WTC11 (cell line): ENCODE measurements around the gene ABCC2.

ENCODE experiments used
- ATF6 ChIP-seq: sonication (generic); formaldehyde crosslinking; IDR thresholded peaks from 2 replicates; pipeline ENCODE4 v1.8.1; 2023; ENCODE audit warnings: mild to moderate bottlenecking, missing genetic modification reagents
- CTCF ChIP-seq: fragments of 200-600 bp; IDR thresholded peaks from 2 replicates; pipeline ENCODE4 v1.8.0; 2022; ENCODE audit warnings: antibody characterized with exemption
- TEAD4 ChIP-seq: sonication (generic); formaldehyde crosslinking; IDR thresholded peaks from 2 replicates; pipeline ENCODE4 v1.8.0; 2022; ENCODE audit warnings: mild to moderate bottlenecking, missing genetic modification reagents
- TF ChIP-seq, protein P1 (sequence below): sonication (generic); formaldehyde crosslinking; IDR thresholded peaks from 2 replicates; pipeline ENCODE4 v1.8.1; 2023; ENCODE audit warnings: mild to moderate bottlenecking, missing genetic modification reagents, moderate library complexity

GRCh38 chr10:99760321-99760720 lies 22.1 kb upstream of the ABCC2 start:
- no peak for TF ChIP-seq CTCF
- TF ChIP-seq, protein P1, sequence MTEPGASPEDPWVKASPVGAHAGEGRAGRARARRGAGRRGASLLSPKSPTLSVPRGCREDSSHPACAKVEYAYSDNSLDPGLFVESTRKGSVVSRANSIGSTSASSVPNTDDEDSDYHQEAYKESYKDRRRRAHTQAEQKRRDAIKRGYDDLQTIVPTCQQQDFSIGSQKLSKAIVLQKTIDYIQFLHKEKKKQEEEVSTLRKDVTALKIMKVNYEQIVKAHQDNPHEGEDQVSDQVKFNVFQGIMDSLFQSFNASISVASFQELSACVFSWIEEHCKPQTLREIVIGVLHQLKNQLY, result no peak
- no peak for TF ChIP-seq TEAD4
- TF ChIP-seq ATF6 (CRISPR knock-in tag), result no peak
